GM12875 (cell line): Measurements from ENCODE around the gene NCAPH2.
"Not testable (repeated sequence)": the region's sequence is repeated elsewhere in the genome, so short reads cannot be mapped to it uniquely, and the experiment has no call there.

ENCODE experiments used
- H3K4me3 ChIP-seq: one replicate; pipeline ENCODE4 v1.5.1; 2011; ENCODE audit warnings: low read depth, low read length, control low read depth
- CTCF ChIP-seq: IDR thresholded peaks from 2 replicates; pipeline ENCODE4 v1.5.1; 2011; ENCODE audit warnings: low read depth, mild to moderate bottlenecking, control low read depth, inconsistent platforms, low read length, moderate library complexity, borderline replicate concordance; ENCODE audit not compliant: insufficient read depth

NCAPH2 gene

GRCh38 chr22:50516068-50516467 lies 8.0 kb downstream of the NCAPH2 start:
- no peak overlapping the region for H3K4me3 ChIP-seq
- TF ChIP-seq CTCF = no peak

GRCh38 chr22:50516891-50517290 lies 8.9 kb downstream of the NCAPH2 start:
- TF ChIP-seq CTCF = no peak
- no peak overlapping the region for H3K4me3 ChIP-seq

- no peak overlapping the region for H3K4me3 ChIP-seq
- TF ChIP-seq CTCF = no peak
Measured at GRCh38 chr22:50517495-50518260, 9.7 kb downstream of the NCAPH2 start.

GRCh38 chr22:50518606-50519005 lies 10.6 kb downstream of the NCAPH2 start:
- no peak overlapping the region for H3K4me3 ChIP-seq
- no peak for TF ChIP-seq CTCF

- no peak for TF ChIP-seq CTCF
- no peak overlapping the region for H3K4me3 ChIP-seq
Measured at GRCh38 chr22:50519151-50519550, 11.1 kb downstream of the NCAPH2 start.

- not testable (repeated sequence) for H3K4me3 ChIP-seq
Measured at GRCh38 chr22:50520184-50520583, 12.2 kb downstream of the NCAPH2 start.

- H3K4me3 ChIP-seq = no peak overlapping the region
- TF ChIP-seq CTCF = no peak
Measured at GRCh38 chr22:50520826-50521453, 12.9 kb downstream of the NCAPH2 start.
